Measurements from ENCODE around the gene HID1.
A peak's percentile ranks its signal among the peaks of the same experiment; 100 is the strongest.

The HID1 gene

GRCh38 chr17:74994440-74994839 is 21.9 kb upstream of the HID1 start:
- DNase-seq (ENCODE audit: low read depth), result peak; percentile 80

GRCh38 chr17:74992223-74992622 is 19.7 kb upstream of the HID1 start:
- TF ChIP-seq MYC (IDR thresholded peaks at IDR 0.05; ENCODE audit: low read depth, low read length) (no peak), POLR2A (IDR thresholded peaks at IDR 0.05; ENCODE audit: extremely low read depth, insufficient read length) (no peak), CTCF (IDR thresholded peaks at IDR 0.05; ENCODE audit: low read depth, low read length) (no peak), MAX (IDR thresholded peaks at IDR 0.05; ENCODE audit: low read depth, low read length) (no peak)
- DNase-seq (ENCODE audit: low read depth), result peak; percentile 40
- no peak overlapping the region for H3K4me3 ChIP-seq (ENCODE audit: low read depth, low read length)

More at GRCh38 chr17:74994440-74994839, 21.9 kb upstream of the HID1 start:
- TF ChIP-seq MYC (IDR thresholded peaks at IDR 0.05; ENCODE audit: low read depth, low read length) (no peak), CTCF (IDR thresholded peaks at IDR 0.05; ENCODE audit: low read depth, low read length) (no peak), MAX (IDR thresholded peaks at IDR 0.05; ENCODE audit: low read depth, low read length) (no peak), POLR2A (IDR thresholded peaks at IDR 0.05; ENCODE audit: extremely low read depth, insufficient read length) (no peak)
- H3K4me3 ChIP-seq (ENCODE audit: low read depth, low read length), result no peak overlapping the region

GRCh38 chr17:74990581-74991105 is 18.1 kb upstream of the HID1 start:
- no peak for DNase-seq (ENCODE audit: low read depth)
- H3K4me3 ChIP-seq (ENCODE audit: low read depth, low read length), result no peak overlapping the region
- TF ChIP-seq MYC (IDR thresholded peaks at IDR 0.05; ENCODE audit: low read depth, low read length), result no peak
- no peak for TF ChIP-seq POLR2A (IDR thresholded peaks at IDR 0.05; ENCODE audit: extremely low read depth, insufficient read length)
- TF ChIP-seq CTCF (IDR thresholded peaks at IDR 0.05; ENCODE audit: low read depth, low read length), result no peak
- no peak for TF ChIP-seq MAX (IDR thresholded peaks at IDR 0.05; ENCODE audit: low read depth, low read length)

GRCh38 chr17:74987909-74988711 is 15.6 kb upstream of the HID1 start:
- TF ChIP-seq CTCF (IDR thresholded peaks at IDR 0.05; ENCODE audit: low read depth, low read length), result no peak
- TF ChIP-seq MAX (IDR thresholded peaks at IDR 0.05; ENCODE audit: low read depth, low read length), result no peak
- no peak for TF ChIP-seq MYC (IDR thresholded peaks at IDR 0.05; ENCODE audit: low read depth, low read length)
- TF ChIP-seq POLR2A (IDR thresholded peaks at IDR 0.05; ENCODE audit: extremely low read depth, insufficient read length), result no peak
- peak; percentile 52 for DNase-seq (ENCODE audit: low read depth)
- H3K4me3 ChIP-seq (ENCODE audit: low read depth, low read length), result peak overlapping the region; percentile 36

- H3K4me3 ChIP-seq (ENCODE audit: low read depth, low read length), result peak within 1 kb of the TSS; percentile 41
- peak; percentile 95 for DNase-seq (ENCODE audit: low read depth)
- TF ChIP-seq MYC (IDR thresholded peaks at IDR 0.05; ENCODE audit: low read depth, low read length), result no peak
- no peak for TF ChIP-seq CTCF (IDR thresholded peaks at IDR 0.05; ENCODE audit: low read depth, low read length)
- TF ChIP-seq MAX (IDR thresholded peaks at IDR 0.05; ENCODE audit: low read depth, low read length), result no peak
- peak; percentile 62 for TF ChIP-seq POLR2A (IDR thresholded peaks at IDR 0.05; ENCODE audit: extremely low read depth, insufficient read length)
Observed at GRCh38 chr17:74987418-74987908, 14.9 kb upstream of the HID1 start, which contains the start of gene CDR2L. Gene CDR2L, plus strand, starts transcription at chr17:74987632. Its CDS starts 412 bp downstream, at chr17:74988044.
